Stimulated activated CD8-positive, alpha-beta memory T cell treated with anti-CD3 and anti-CD28 coated beads, Interleukin-15, amount 100 ng/mL, for 4 hours (primary cell): ENCODE data around the gene DGKG.

Experiments
- DNase-seq, 2 donors: peaks; one replicate each; pipeline ENCODE4 v3.0.0-alpha.2; 2020; ENCODE audit warnings: low read depth in 2 of 2

The DGKG gene

DNA sequence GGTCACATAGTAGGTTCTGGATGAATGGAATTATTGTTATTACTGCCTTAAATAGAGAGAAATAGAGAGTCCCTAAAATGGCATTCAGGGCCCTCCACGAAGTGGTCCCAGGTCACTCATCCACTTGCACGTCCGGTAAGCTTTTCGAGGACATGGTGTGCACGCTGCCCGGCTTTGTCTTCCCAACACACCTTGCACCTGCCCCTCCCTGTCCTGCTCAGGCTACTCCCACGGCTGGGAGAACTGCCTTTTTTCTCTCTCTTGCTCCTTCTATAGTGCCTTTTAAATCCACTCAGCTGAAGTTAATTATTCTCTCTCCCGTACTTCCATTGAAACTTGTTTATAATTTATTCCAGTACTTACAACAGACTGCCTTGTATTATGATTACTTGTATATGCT is 5.6 kb upstream of the DGKG start:
- no peak for DNase-seq

DNA sequence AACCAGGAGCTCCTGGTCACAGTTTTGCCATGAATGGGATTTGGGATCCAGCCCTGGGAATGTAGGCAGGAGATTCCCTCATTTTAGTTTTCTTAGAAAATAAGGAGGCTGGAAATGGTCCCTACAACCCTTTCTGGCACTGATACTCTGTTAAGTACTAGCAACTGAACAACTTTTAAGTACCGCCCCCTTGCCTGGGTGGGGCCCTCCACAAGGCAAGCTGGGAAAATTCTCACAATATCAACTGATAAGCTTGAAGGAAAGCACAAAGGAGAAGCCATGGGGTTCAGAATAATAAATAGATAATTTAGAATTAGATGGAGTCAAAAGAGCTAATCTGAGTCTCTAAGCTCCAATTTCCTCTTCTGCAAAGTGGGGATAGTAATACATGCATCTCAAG is 4.2 kb upstream of the DGKG start:
- DNase-seq, result no peak

DNA sequence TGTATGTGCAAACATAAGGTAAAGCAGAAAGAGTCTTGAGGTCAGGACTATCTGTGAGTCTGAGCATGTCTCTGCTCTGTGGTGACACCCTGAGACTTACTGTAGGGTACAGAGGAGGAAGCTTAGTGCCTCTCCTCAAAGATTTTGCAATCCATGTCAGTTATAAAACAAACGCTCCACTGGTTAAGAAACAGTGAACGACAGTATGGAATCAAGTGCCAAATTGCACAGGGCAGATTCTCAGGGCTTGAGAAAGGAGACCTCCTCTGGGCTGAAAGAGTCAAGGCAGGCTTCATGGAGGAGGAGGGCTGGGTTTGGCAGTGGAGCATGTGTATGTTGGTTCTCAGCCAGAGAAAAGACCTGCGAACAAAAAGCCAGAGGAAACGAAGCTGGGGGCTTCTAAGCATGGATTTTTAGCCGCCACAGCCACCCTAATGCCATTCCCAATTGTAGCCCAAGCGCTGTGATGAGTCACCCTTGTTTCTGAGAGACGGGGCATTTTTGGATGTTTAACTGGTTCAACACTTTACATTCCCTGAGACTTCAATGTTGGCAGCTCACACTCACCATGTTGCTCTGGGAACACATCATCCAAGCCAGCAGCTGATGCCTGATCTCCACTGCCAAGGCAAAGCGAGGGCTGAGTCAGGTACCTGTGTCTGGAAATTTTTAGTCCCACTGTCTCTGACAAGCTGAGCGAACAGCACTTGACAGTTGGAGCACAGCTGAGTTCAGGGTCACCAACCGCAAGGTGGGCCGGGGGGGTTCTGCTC is 3.4 kb upstream of the DGKG start:
- DNase-seq, result no peak

GRCh38 chr3:186362988-186363387 is 954 bp upstream of the DGKG start:
- no peak for DNase-seq

- no peak for DNase-seq
These were observed 456 bp upstream of the DGKG start for GRCh38 chr3:186362537-186362842.

- DNase-seq, result no peak
These were observed 730 bp downstream of the DGKG start for GRCh38 chr3:186361246-186361761.

DNA sequence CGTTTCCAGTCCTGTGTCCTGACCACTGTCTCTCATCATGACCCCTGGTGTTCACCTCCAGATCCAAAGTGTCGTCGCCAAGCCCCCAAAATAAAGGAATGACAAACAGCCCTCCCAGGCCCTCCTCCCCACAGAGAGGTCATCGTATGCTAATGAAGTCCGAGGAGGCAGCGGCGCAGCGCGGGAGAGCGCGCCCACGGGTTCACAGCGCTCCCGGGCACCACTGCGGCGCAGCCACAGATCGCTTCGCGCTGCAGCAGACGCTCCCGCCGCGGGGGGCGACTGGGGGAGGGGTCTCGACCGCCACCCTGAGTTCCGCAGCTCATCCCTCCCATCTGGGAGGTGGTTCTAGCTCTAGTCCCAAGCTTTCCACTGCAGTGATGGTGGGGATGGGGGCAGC is 1.3 kb downstream of the DGKG start:
- DNase-seq, result no peak

- DNase-seq, result no peak
These were observed 3.0 kb downstream of the DGKG start for GRCh38 chr3:186359078-186359477.

DNA sequence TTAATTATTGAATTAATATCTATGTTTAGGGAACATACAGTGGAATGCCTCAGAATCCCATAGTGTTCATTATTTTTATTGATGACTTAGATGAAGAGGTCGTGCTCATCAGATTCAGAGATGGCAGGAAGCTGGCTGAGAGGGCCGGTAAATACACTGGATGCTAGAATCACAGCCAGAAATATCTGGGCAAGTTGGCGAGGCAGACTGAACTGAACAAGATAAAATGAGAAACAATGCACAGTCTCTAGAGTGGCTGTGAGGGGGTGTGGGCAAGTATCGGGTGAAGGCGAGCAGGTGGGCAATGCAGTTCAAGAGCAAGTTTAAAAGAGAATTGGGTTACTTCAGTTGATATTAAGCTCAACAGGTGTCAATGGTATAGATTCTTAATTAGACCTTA is 5.9 kb downstream of the DGKG start:
- no peak for DNase-seq

- no peak for DNase-seq
These were observed 7.9 kb downstream of the DGKG start for GRCh38 chr3:186354100-186354499.

DNA sequence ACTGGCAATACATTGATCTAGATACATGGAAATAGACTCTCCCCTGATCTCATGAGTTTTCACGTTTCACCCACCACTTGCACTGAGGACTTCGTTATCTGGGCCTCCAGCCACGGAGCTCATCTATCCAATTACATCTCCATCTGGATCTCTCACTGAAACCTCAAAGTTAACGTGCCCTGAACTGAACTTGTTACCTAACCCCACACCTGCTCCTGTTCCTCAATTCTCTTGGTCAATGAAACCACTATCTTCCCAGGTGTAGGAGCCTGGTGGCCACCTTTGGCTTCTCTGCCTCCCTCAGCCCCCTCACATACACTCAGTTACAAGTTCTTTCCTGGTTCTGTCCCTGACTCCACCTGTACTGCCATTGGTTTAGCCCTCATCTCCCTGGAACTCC is 9.7 kb downstream of the DGKG start:
- no peak for DNase-seq

DNA sequence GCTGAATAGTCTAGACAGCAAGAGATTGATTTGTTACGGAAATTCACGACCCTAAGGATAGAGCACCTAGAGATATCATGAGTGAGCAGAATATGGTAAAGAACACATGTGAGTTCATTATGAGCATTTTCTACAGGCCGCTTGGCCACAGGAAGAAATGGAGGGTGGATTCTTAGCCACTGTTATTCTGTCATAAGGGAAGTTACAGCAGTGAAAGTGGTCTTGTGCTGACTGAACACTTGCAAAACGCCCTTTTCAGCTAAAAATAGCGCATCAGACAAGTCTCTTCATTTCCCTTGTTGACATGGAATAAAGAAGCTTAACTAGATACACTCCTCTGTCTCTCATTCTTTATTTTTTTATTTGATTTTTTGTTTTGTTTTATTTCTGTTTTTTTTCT is 19.8 kb downstream of the DGKG start:
- no peak for DNase-seq

DNA sequence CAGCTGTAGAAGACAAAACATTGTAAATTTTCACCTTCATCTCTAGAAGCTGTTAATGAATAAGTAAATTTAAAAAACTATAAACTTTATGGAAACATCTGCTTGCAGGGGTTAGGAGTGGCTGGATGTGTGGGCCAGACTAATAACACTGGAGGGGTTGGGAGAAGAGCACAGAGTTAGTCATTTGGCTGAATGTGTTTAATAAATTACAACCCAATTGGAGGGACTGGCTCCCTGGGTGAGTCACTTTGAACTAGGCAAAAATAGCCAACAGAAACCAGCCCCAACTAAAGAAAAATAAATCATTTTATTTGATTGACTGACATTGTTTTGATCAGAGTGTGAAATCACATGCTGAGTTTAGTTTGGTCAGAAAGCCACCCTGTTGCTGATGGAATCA is 21.8 kb downstream of the DGKG start:
- DNase-seq, result no peak

DNA sequence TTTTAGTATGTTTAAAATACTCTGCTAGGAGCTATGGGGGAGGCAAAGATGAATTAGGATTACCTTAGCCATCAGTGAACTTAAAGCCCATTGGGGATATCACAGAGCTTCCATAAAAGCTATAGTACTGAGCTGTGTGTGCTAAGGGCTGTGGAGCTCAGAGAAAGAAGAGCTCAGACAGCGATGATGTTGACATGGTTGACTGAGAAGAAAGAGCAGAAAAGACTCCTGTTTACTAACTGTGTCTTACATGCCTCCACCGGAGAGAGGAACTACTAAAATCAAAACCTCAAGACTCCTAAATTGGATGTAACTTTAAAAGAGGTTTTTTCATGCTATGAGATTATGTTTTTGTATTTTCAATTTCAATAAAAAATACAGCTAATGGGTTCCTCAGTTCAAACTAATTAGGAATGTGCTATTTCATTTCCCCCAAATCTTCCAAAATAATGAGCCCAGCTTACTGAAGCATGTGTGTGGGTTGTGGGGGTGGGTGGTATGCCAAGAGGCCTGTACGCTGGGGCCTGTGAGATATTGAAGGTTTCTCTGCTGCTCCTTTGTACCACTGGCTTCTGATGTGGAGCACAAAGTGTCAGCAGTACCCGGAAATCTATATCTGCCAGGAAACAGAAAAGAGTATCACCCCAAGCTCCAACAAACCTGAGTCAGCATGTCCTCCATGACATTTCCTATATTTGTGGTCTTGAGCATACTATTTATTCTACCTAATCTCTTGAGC is 22.7 kb downstream of the DGKG start:
- no peak for DNase-seq

DNA sequence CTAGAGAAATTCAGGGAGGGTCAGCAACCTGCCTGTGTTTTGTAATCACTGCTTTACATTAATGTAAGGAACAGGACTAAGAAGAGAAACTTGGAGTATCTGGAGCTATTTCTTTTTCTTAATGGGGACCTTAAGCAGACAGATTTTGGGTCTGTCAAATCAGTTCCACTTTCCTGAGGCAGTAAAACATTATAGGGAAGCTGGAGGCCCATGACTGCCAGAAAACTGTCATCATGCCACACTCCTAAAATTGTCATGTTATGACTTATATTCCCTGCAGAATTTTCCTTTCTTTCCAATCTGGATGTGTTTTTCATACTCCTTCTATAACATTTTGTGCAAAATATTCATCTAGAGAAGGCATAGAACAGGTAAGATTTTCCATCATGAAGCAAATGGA is 28.8 kb downstream of the DGKG start:
- DNase-seq, result no peak

- no peak for DNase-seq
These were observed 31.1 kb downstream of the DGKG start for GRCh38 chr3:186330772-186331460.

DNA sequence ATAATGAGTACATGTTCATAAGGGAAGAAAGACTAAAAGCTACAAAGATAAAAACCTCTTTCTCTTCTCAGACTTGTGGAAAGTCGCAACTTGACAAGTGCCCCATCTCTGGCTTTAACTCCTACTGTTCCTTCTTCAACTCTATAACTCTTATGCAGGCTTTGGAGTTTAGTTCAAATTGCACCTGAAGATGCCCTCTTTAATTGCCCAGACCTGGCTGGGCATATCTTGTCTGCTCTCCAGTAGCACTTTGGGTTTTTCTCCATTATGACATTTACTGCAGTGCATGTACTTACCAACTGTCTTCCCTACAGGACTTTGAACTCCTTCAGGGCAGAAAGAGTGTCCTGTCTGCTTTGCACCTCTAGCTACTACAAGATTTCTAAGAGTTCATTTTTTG is 32.4 kb downstream of the DGKG start:
- no peak for DNase-seq

DNA sequence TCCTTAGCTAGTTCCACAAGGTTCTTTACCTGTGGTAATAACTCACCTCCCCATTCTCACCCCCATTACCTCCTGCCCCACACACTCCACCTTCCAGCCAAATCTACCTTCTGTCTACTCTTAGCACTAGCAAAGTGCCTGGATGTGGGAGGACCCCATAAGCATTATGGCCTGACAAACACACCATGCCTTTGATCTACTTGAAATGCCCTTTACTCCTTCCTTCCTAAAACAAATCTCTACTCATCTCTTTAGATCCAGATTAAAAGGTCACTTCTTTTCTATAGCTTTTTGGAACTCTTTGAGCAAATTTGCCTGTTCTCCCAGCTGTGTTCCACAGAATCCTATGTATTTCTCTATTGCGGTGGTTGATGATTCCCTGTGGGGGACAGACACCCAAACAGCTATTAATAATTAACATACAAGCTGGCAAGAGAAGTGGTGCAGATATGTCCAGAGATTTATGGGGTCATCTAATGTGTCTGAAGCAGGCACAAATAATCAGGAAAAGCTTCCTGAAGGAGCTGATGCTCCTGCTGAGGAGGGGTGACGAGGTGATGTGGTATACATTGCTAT is 34.0 kb downstream of the DGKG start:
- no peak for DNase-seq

GRCh38 chr3:186322761-186323160 is 39.3 kb downstream of the DGKG start:
- no peak for DNase-seq

GRCh38 chr3:186321746-186322145 is 40.3 kb downstream of the DGKG start:
- DNase-seq, result no peak

DNA sequence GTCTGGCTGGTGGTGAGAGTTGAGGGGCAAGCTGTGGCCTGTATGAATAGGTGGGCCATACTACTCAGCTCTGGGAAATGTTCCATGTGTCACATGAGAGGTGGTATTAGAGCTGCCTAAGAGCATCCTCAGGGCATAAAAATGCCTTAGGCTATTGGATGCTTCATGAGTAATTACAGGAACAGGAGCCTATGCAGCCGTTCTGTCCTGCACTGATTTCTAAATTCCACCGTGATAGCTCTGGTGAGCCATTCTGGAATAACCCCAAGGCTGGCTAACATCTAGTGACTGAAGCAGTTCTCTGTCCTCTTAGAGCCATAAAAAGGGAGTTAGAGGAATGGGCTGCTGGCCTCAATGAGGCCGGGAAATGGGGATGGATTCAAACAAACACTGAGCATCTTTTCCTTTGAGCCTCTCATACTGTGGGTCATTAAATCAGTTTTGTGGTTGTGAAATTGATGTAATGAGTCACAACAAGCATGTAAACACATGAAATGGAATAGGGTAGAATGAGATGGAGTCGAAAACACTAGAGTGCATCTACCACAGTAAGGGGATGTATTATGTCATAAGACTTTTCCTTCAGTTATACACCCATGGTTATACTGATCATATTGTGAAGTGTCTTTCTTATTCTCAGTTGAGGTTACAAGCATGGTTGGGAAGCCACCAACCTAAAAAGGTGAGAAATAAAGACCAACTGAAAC is 41.0 kb downstream of the DGKG start:
- no peak for DNase-seq

- DNase-seq, result no peak
These were observed 42.1 kb downstream of the DGKG start for GRCh38 chr3:186319945-186320344.
